Measurements from ENCODE around the gene P2RY6.

- TF ChIP-seq, protein P1, sequence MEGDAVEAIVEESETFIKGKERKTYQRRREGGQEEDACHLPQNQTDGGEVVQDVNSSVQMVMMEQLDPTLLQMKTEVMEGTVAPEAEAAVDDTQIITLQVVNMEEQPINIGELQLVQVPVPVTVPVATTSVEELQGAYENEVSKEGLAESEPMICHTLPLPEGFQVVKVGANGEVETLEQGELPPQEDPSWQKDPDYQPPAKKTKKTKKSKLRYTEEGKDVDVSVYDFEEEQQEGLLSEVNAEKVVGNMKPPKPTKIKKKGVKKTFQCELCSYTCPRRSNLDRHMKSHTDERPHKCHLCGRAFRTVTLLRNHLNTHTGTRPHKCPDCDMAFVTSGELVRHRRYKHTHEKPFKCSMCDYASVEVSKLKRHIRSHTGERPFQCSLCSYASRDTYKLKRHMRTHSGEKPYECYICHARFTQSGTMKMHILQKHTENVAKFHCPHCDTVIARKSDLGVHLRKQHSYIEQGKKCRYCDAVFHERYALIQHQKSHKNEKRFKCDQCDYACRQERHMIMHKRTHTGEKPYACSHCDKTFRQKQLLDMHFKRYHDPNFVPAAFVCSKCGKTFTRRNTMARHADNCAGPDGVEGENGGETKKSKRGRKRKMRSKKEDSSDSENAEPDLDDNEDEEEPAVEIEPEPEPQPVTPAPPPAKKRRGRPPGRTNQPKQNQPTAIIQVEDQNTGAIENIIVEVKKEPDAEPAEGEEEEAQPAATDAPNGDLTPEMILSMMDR (IDR thresholded peaks at IDR 0.05) = no peak
- TF ChIP-seq ZFX (IDR thresholded peaks at IDR 0.05; ENCODE audit: borderline replicate concordance) = no peak
Observed at GRCh38 chr11:73316422-73316821, 44.3 kb downstream of the P2RY6 start.
